Astrocyte of the spinal cord (primary cell): ENCODE results near the gene RHBDF2.
"Not testable (repeated sequence)": the region's sequence is repeated elsewhere in the genome, so short reads cannot be mapped to it uniquely, and the experiment has no call there.

Experiments
- DNase-seq: peaks from one replicate; pipeline ENCODE4 v3.0.0; 2011; ENCODE audit warnings: low read depth, low spot score
- H3K4me3 ChIP-seq: 2 replicates; pipeline ENCODE4 v1.5.1; 2011; ENCODE audit warnings: low read depth, mild to moderate bottlenecking, low read length, moderate library complexity
- in situ Hi-C: cut with HindIII; loops from 2 replicates; pipeline ENCODE4 v1.10.0; 2017; ENCODE audit warnings: low sequenced_read_pairs
- TF ChIP-seq, protein P1 (sequence below): IDR thresholded peaks from 2 replicates; pipeline ENCODE4 v1.5.1; 2012; ENCODE audit warnings: low read depth, mild to moderate bottlenecking, low read length, inconsistent platforms

RHBDF2 gene

DNA sequence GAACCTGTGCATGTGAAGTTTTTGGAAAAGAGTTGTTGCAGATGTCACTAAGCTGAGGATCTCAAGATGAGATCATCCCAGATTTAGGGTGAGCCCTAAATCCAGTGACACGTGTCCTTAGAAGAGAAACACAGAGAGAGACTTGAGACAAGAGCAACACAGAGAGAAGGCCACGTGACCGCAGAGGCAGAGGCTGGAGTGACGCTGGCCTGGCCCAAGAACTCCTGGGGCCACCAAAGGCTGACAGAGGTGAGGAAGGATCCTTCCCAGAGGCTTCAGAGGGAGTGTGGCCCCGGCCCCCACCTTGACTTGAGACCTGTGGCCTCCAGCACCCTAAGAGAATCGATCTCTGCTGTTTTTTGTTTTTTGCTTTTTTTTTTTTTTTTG is 12.1 kb upstream of the RHBDF2 start:
- TF ChIP-seq, protein P1, sequence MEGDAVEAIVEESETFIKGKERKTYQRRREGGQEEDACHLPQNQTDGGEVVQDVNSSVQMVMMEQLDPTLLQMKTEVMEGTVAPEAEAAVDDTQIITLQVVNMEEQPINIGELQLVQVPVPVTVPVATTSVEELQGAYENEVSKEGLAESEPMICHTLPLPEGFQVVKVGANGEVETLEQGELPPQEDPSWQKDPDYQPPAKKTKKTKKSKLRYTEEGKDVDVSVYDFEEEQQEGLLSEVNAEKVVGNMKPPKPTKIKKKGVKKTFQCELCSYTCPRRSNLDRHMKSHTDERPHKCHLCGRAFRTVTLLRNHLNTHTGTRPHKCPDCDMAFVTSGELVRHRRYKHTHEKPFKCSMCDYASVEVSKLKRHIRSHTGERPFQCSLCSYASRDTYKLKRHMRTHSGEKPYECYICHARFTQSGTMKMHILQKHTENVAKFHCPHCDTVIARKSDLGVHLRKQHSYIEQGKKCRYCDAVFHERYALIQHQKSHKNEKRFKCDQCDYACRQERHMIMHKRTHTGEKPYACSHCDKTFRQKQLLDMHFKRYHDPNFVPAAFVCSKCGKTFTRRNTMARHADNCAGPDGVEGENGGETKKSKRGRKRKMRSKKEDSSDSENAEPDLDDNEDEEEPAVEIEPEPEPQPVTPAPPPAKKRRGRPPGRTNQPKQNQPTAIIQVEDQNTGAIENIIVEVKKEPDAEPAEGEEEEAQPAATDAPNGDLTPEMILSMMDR = no peak
- in situ Hi-C loops = no loop called here
- H3K4me3 ChIP-seq = no peak overlapping the region
- DNase-seq = no peak

DNA sequence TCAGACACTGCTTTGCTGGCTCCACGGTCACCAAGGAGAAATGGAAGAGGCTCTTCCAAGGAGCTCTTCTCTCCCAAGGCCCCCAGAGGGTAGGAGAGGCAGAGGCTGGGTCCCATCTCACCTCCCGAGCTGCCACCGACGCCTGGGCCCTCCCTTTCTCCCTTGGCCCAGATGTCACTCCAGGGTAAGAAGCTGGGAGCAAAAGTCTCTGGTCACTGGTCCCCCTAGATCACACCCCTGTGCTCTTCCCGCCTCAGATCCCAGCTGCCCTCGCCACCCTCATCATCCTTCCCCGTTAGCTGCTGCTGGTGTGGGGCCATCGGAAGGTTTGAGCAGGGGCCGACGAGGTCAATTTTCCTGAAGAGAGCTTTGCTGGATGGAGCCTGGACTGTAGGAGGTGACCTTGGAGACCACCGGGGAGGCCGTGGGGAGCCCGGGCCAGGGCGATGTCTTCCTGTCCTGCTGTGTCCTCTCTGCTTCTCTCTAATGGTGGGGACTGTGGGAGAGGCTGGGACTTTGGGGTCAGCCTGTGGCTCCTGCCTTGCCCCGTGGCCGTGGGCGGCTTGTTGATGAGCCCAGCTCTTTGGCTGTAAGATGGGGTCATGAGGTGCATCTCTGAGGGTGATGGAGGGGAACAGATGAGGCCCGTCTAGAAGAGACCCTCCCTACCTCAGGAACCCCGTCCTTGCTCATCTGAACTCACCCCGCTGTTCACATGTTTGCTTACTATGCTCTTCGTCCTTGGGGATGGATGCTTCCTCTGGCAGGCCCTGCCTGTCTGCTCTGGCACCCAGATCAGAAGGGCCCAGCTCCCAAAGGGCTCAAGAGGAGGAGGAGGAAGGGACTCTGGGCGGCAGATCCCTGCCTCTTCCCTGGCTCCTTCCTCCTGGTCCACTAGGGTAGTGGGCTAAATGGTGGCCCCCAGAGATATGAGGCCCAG is 11.4 kb upstream of the RHBDF2 start:
- DNase-seq = no peak
- in situ Hi-C loops = no loop called here
- H3K4me3 ChIP-seq = no peak overlapping the region
- TF ChIP-seq, protein P1 = no peak

DNA sequence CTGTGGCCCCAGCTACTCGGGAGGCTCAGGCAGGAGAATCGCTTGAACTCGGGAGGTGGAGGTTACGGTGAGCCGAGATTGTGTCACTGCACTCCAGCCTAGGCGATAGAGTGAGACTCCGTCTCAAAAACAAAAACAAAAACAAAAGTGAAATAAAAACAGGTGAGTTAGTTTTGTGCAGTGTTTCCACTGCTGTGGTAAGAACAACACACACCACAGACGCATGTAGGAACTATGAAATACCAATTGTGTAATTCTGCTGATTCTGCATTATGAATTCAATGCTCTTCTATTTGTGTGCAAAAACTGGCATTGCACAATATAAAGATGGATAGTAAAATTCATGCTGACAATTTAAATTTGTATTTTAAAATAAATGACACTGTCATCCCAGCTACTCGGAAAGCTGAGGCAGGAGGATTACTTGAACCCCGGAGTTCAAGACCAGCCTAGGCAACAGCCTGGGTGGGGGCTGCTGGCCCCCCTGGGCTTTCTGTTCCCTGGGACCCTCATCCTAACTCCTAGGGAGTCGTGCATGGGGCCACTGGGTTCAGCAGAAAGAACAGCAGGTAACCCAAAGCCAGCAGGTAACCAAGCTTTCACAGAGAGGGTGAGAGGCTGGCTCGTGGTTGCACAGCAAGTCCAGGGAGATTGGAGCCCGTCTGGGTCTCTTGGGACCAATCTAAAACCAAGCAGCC is 10.6 kb upstream of the RHBDF2 start:
- in situ Hi-C loops = no loop called here
- TF ChIP-seq, protein P1 = no peak
- H3K4me3 ChIP-seq = no peak overlapping the region
- DNase-seq = no peak

GRCh38 chr17:76510831-76511244 is 9.6 kb upstream of the RHBDF2 start:
- no peak for DNase-seq
- TF ChIP-seq, protein P1 = no peak
- H3K4me3 ChIP-seq = no peak overlapping the region
- in situ Hi-C loops = no loop called here

- DNase-seq, in situ Hi-C loops, H3K4me3 ChIP-seq: not testable (repeated sequence)
Measured at GRCh38 chr17:76508472-76509063, 7.3 kb upstream of the RHBDF2 start.

DNA sequence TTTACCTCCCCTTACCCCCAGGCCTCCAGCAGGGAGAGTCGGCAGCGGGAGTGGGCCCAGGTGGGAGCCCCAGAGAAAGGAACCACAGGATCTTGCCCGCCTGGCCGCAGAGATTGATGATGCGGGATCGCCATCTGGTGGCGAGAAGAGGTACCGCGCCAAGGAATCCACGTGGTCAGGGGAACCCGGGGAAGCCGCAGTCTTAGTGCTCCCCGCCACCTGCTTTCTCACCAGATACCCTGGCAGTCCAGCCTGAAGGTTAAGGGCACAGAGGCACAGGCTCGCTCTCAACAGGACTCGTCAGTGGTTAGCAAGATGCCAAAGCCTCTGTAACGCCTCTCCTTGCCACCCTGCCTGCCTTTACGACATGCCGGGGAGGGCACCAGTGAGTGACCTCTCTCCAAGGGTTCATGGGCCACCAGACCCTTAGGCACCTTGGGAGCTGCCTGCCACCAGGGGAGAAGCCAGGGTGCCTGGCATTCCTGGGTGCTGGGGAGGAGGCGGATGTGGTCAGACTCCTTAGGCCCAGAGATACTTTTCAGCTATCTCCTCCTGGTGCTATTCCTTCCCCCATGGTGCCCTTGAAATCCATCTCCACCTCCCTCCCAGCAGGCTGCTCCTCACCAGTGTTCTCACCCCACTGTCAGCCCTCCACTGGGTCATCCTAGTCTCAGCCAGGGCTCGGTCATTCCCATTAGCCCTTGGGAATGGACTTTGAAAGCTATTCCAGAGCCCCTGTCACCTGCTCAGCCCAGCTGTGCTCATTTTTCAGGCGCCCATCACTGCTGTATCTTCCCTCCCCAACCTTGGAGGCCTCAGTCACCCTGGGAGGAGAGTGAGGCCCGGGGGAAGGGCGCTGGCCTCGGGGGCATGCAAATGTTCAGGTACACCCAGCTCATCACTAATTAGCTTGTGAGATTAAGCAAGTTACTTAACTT is 5.5 kb upstream of the RHBDF2 start:
- TF ChIP-seq, protein P1 = peak; percentile 91
- peak; percentile 58 for DNase-seq
- in situ Hi-C loops = no loop called here
- H3K4me3 ChIP-seq = no peak overlapping the region
